ENCODE results near the gene CLUH.

CLUH gene

GRCh38 chr17:2719861-2720260, 8.3 kb upstream of the CLUH start:
- DNase-seq = no peak

- DNase-seq = no peak
Observed at GRCh38 chr17:2718150-2718938, 6.8 kb upstream of the CLUH start.

GRCh38 chr17:2716649-2717048, 5.1 kb upstream of the CLUH start:
- DNase-seq = no peak

- DNase-seq = no peak
Observed at GRCh38 chr17:2713881-2714280, 2.3 kb upstream of the CLUH start.

- DNase-seq = no peak
Observed at GRCh38 chr17:2712300-2713043, 908 bp upstream of the CLUH start.

- DNase-seq = no peak
Observed at GRCh38 chr17:2710803-2711607, 559 bp downstream of the CLUH start.

GRCh38 chr17:2710071-2710802, 1.3 kb downstream of the CLUH start:
- no peak for DNase-seq

- DNase-seq = no peak
Observed at GRCh38 chr17:2709183-2709661, 2.3 kb downstream of the CLUH start.

GRCh38 chr17:2708585-2709182, 2.9 kb downstream of the CLUH start:
- no peak for DNase-seq

GRCh38 chr17:2707721-2708584, 3.6 kb downstream of the CLUH start:
- DNase-seq = no peak

GRCh38 chr17:2706911-2707510, 4.6 kb downstream of the CLUH start:
- no peak for DNase-seq

GRCh38 chr17:2705888-2706795, 5.4 kb downstream of the CLUH start:
- no peak for DNase-seq

GRCh38 chr17:2705263-2705662, 6.3 kb downstream of the CLUH start:
- DNase-seq = no peak

- DNase-seq = no peak
Observed at GRCh38 chr17:2704890-2705248, 6.7 kb downstream of the CLUH start.

- DNase-seq = no peak
Observed at GRCh38 chr17:2704031-2704889, 7.3 kb downstream of the CLUH start.

- DNase-seq = no peak
Observed at GRCh38 chr17:2703606-2704005, 8.0 kb downstream of the CLUH start.

GRCh38 chr17:2703181-2703580, 8.4 kb downstream of the CLUH start:
- DNase-seq = no peak

- DNase-seq = no peak
Observed at GRCh38 chr17:2701996-2702741, 9.4 kb downstream of the CLUH start.

All from NCI-H187 treated with DMSO at 0.1 percent for 48 hours (cell line).